Measurements from ENCODE around the gene PC. TPM values are rescaled to one million over a fixed set of nuclear protein-coding genes. Genes with fewer than 3 reads are reported as not detected.
A peak's percentile ranks its signal among the peaks of the same experiment; 100 is the strongest.

PC gene
- total and polyA plus RNA-seq, 9 of the 15 experiments (the other 6 are each of a cell fraction or from before 2014, with no cell fraction given) = 0.94 to 38.0 (median 8.7) TPM

DNA sequence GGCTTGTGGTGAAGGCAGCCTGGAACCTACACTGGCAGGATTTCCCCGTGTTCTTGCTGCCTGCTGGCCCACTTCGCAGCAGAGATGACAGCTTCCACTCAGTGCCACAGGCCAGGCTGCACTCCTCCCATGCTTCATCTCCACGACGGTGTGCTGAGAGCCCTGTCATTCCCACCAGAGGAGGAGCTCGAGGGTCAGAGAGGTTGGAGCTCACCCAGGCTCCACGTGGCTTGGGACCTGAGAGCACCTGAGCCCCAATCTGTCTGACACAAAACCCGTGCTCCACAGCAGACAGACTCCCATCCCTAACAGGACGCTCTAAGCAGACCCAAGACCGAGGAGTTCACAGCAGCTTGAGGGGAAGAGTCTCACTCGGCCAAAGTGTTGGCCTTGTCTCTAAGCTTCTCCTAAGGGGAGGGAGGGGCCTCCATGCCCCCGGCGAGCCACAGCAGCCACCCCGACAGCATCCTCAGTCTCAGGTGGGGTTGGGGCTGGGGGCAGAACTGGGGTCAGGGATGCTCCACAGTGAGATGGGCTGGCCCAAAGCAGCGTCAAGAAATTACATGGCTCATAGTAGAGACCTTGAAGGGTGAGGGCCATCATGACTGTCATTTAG lies 90.7 kb downstream of the PC start (continued):
- no peak for TF ChIP-seq ZBTB1 (CRISPR knock-in tag; IDR thresholded peaks at IDR 0.05; ENCODE audit: borderline replicate concordance, low read depth)
- TF ChIP-seq SMAD3 (CRISPR knock-in tag; conservative IDR thresholded peaks at IDR 0.05) = no peak
- TF ChIP-seq HIVEP1 (CRISPR knock-in tag; IDR thresholded peaks at IDR 0.05) = no peak
- 0 out of 4 replicates have a peak, but pooled peaks of 1 of the 2 experiments have one; percentile 7 for TF ChIP-seq RAD21 (CRISPR knock-in tag; conservative IDR thresholded peaks at IDR 0.05 in 1 of 2, IDR thresholded peaks at IDR 0.05 in 1 of 2)

DNA sequence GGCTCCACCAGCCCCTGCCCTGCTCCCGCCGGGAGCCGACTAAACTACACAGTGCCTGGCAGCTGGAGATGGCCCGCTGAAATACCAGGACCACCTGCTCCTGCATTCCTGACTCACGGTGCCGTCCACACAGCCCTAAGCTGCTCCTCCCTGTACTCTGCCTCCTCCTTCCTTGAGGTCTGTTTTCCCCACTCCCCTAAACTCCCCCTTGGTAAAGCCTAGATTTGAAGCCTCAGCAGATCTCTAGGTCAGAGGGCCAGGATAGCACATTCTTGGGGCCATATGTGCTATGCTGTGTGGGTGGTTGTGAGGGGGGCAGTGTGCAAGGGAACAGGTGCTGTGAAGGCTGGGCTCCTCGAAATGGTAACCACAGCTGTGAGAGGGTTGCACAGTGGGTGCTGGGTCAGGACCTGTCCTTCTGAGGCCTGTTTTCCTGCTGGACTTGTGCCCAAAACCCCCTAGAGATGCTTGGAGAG lies 91.6 kb downstream of the PC start:
- WGBS (ENCODE audit: insufficient coverage, low coverage, missing lambda C conversion rate) = 89% methylated on average over 7 of the region's 7 CpGs
- no peaks in the 10 kb centered on the region for H3K9me1 ChIP-seq (ENCODE audit: control insufficient read depth, insufficient read depth, low read length)
- no peak overlapping the region for H3K27ac ChIP-seq (ENCODE audit: extremely low read depth, low read depth, low read length)
- no peaks in the 10 kb centered on the region for H3K79me2 ChIP-seq (ENCODE audit: control insufficient read depth, insufficient read depth, low read length)
- no TSS peak for BruUV-seq (replicated peaks)
- DNase-seq (ENCODE audit: extremely low read depth in 1 of 4, low spot score in 3 of 4) (no peak), ATAC-seq (no peak), FAIRE-seq (no peak)
- H3K4me3 ChIP-seq = no peak overlapping the region
- peak overlapping the region in 1 of 2 experiments; percentile 81; a peak in 2 of 4 replicates for H3K9ac ChIP-seq (ENCODE audit: insufficient read depth in 1 of 2, low read depth in 2 of 2, low read length in 2 of 2)
- peaks cover 23% of the 10 kb centered on the region; the same call in 2 of the 3 replicates for H3K36me3 ChIP-seq (ENCODE audit: control insufficient read depth, insufficient read depth, low read length)
- in situ Hi-C loops (cut with MboI) (no loop called here), intact Hi-C loops (cut with micrococcal nuclease) (no loop called here)
- CTCF ChIA-PET (ENCODE audit: low intra/inter-chr PET ratio) = no interaction called here
- H3K27me3 ChIP-seq (ENCODE audit: control insufficient read depth in 2 of 2, insufficient read depth in 2 of 2, low read length in 2 of 2) = no peaks in the 10 kb centered on the region
- POLR2A ChIA-PET = no interaction called here
- no peak overlapping the region for H3K4me2 ChIP-seq (ENCODE audit: insufficient read depth, low read length)
- H3K4me1 ChIP-seq (replicated peaks in 1 of 2; ENCODE audit: control insufficient read depth in 2 of 2, insufficient read depth in 2 of 2, low read length in 2 of 2) = peaks cover 10 to 71% of the 10 kb centered on the region in 2 experiments; a peak in 4 of 5 replicates
- 0 out of 2 replicates have a peak, but pooled peaks cover 3% of the 10 kb centered on the region for H4K20me1 ChIP-seq (replicated peaks; ENCODE audit: control insufficient read depth, insufficient read depth, low read length)
- no peaks in the 10 kb centered on the region for H3K9me3 ChIP-seq (replicated peaks; ENCODE audit: control insufficient read depth, insufficient read depth, low read depth, low read length)
- H2AFZ ChIP-seq (ENCODE audit: low read depth, low read length) = no peak overlapping the region
- no peak for TF ChIP-seq SNIP1 (IDR thresholded peaks at IDR 0.05; ENCODE audit: low read depth)
- TF ChIP-seq HSF4 (CRISPR knock-in tag; IDR thresholded peaks at IDR 0.05; ENCODE audit: borderline replicate concordance) = no peak
- no peak for TF ChIP-seq MYC (IDR thresholded peaks at IDR 0.05; ENCODE audit: low read depth, low read length)
- TF ChIP-seq MYC (CRISPR knock-in tag; IDR thresholded peaks at IDR 0.05; ENCODE audit: borderline replicate concordance, low read depth) = no peak
- no peak for TF ChIP-seq ZNF165 (CRISPR knock-in tag; IDR thresholded peaks at IDR 0.05; ENCODE audit: borderline replicate concordance)
- no peak for TF ChIP-seq ZNF175 (CRISPR knock-in tag; IDR thresholded peaks at IDR 0.05; ENCODE audit: low read depth)
- TF ChIP-seq, protein P1, sequence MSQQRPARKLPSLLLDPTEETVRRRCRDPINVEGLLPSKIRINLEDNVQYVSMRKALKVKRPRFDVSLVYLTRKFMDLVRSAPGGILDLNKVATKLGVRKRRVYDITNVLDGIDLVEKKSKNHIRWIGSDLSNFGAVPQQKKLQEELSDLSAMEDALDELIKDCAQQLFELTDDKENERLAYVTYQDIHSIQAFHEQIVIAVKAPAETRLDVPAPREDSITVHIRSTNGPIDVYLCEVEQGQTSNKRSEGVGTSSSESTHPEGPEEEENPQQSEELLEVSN (IDR thresholded peaks at IDR 0.05; ENCODE audit: borderline replicate concordance in 1 of 2, extremely low read depth in 1 of 2, insufficient read depth in 1 of 2, insufficient read length in 1 of 2, low read depth in 1 of 2, low read length in 1 of 2, poor library complexity in 1 of 2, severe bottlenecking in 1 of 2) = no peak
- TF ChIP-seq, protein P2, sequence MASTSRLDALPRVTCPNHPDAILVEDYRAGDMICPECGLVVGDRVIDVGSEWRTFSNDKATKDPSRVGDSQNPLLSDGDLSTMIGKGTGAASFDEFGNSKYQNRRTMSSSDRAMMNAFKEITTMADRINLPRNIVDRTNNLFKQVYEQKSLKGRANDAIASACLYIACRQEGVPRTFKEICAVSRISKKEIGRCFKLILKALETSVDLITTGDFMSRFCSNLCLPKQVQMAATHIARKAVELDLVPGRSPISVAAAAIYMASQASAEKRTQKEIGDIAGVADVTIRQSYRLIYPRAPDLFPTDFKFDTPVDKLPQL (IDR thresholded peaks at IDR 0.05; ENCODE audit: extremely low read depth, insufficient read length) = no peak
- TF ChIP-seq POLR2A (conservative IDR thresholded peaks at IDR 0.05) = no peak
- no peak for TF ChIP-seq ZNF224 (CRISPR knock-in tag; IDR thresholded peaks at IDR 0.05)
- no peak for TF ChIP-seq ZNF124 (CRISPR knock-in tag; IDR thresholded peaks at IDR 0.05)
- TF ChIP-seq ZNF766 (CRISPR knock-in tag; conservative IDR thresholded peaks at IDR 0.05) = no peak
- no peak for TF ChIP-seq LARP7 (IDR thresholded peaks at IDR 0.05)
- TF ChIP-seq ZNF717 (CRISPR knock-in tag; IDR thresholded peaks at IDR 0.05) = no peak
- TF ChIP-seq BRD9 (IDR thresholded peaks at IDR 0.05; ENCODE audit: low read depth, partially characterized antibody) = no peak
